IPS-NIHi11 (cell line): Measurements from ENCODE around the gene AK3.
A peak's percentile ranks its signal among the peaks of the same experiment; 100 is the strongest.
"Not testable (repeated sequence)": the region's sequence is repeated elsewhere in the genome, so short reads cannot be mapped to it uniquely, and the experiment has no call there.

Experiments used
- DNase-seq: peaks from one replicate; pipeline ENCODE4 v3.0.0; 2012; ENCODE audit warnings: mixed read lengths, low spot score

Gene AK3

GRCh38 chr9:4666042-4666699 is 74.8 kb downstream of the AK3 start, which contains the start of gene SPATA6L:
SPATA6L (minus strand) TSS chr9:4666480; CDS start chr9:4666250, 230 bp downstream.
- peak; percentile 49 for DNase-seq

DNA sequence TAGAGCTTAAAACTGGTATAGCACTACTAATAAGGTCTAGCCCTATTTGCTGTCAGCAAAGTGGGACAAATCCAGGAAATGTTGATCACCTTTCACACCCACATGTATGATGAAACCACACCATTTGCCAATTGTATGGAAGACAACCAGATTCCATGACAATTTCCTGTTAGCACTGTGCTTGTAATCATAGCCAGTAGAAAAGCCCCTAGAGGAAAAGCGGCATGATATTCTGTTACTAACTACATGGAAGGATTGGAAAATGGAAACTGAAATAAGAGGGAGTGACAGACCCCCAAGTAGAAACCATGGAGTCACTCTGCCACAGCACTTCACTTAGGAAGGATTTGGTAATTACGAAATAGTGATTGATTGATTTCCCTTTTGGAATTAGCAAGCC is 75.6 kb downstream of the AK3 start:
- no peak for DNase-seq

GRCh38 chr9:4663956-4664355 is 77.0 kb downstream of the AK3 start:
- no peak for DNase-seq

DNA sequence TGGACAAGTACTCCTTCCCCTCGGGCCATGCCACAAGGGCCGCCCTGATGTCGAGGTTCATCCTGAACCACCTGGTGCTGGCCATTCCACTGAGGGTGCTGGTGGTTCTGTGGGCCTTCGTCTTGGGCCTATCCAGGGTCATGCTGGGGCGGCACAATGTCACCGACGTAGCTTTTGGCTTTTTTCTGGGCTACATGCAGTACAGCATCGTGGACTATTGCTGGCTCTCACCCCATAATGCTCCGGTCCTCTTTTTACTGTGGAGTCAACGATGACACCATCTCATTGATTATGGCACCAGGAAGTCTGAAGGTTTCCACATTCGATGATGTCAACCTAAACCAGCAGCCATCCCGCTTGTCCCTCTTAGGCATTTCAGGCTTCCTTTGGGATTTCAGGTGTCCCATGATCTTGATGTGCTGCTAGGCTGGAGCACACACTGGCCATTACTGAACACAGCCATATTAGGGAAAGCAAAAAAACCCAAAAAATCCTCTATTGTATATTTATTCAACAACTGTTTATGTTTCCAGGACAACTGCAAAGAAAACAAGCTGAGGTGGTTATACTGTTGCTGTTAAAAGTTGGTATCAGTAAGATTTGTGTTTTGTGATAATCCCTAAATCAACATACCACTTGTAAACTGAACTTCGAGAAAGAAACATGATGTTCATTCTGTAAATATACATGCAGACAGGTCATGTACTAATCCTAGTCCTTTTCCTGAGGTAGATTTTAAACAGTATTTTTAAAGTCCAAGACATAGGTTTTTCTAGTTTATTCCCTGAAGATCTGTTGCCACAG is 77.8 kb downstream of the AK3 start:
- no peak for DNase-seq

DNA sequence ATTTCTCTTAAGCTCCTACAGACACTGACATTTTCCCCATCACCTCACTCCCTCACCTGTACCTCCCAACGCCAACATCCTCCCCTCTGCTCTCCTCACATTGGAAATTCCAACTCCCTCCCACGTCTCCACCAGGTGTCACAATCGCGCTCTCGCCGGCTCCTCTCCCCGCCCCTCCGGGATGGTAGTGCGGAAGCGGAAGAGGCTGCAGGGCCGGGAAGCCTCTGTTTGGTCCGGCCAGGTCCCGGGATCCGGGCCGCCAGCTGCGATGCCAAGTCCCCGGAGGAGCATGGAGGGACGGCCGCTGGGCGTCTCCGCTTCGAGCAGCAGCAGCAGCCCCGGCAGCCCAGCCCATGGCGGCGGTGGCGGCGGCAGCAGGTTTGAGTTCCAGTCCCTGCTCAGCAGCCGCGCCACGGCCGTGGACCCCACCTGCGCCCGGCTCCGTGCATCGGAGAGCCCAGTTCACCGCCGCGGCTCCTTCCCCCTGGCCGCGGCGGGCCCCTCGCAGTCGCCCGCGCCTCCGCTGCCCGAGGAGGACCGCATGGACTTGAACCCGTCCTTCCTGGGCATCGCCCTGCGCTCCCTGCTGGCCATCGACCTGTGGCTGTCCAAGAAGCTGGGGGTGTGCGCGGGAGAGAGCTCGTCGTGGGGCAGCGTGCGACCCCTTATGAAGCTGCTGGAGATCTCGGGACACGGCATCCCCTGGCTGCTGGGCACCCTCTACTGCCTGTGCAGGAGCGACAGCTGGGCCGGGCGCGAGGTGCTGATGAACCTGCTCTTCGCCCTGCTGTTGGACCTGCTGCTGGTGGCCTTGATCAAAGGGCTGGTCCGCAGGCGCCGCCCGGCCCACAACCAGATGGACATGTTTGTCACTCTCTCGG is 78.7 kb downstream of the AK3 start, which contains the start of gene PLPP6:
TSS of gene PLPP6 (plus strand) at position 187 of the 881 bp plus-strand sequence. CDS start at position 269, 82 bp downstream.
- peak; percentile 93 for DNase-seq

DNA sequence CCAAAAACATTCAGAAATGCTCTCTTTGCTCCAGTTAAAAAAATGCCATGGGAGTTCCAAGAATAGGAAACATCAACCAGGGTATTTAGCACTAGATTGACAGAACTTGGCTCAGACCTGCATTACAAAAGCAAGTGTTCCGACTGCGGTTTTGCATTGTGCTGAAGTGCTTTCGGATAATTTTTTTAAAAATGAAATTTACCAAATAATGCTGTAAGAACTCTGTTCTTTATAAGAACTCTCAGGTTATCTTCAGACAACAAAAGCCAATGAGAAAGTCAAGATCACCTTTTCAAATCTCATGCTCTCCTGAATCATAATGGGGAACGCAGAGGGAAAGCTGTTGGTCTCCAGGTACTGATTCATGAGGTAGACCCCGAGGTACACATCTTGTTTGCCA is 79.4 kb downstream of the AK3 start:
- DNase-seq = no peak

DNA sequence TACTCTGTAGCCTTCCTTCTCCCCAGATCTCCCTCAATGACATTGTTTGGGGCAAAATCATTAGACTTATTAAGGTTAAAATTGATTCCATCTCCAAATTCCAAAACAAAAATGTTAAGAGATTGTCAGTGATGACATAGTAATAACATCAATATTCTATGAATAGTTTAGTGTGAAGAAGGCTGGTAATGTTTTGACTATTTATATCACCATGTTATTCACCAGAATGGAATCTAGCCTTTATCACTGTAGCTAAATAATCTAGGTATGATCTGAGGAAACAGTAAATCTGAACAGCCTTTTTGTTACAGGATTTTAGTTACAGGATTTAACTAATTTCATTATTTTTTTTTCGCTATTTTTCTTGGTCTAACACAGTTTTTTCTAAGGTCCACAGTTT is 79.8 kb downstream of the AK3 start:
- DNase-seq = no peak

DNA sequence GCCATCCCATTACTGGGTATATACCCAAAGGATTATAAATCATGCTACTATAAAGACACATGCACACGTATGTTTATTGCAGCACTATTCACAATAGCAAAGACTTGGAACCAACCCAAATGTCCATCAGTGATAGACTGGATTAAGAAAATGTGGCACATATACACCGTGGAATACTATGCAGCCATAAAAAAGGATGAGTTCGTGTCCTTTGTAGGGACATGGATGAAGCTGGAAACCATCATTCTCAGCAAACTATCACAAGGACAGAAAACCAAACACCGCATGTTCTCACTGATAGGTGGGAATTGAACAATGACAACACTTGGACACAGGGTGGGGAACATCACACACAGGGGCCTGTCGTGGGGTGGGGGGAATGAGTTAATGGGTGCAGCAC is 80.3 kb downstream of the AK3 start:
- DNase-seq = not testable (repeated sequence)
